CD14-positive monocyte (primary cell): ENCODE results near the gene PCDHGC5. TPM values are rescaled to one million over a fixed set of nuclear protein-coding genes. Genes with fewer than 3 reads are reported as not detected.

Experiments used
- DNase-seq, 3 donors: peaks; one replicate each; pipeline ENCODE4 v3.0.0-alpha.2; 2011 to 2022
- H2AFZ ChIP-seq: 2 replicates; pipeline ENCODE4 v1.6.0; 2012; ENCODE audit warnings: mild to moderate bottlenecking, low read depth, low read length, inconsistent platforms; ENCODE audit not compliant: insufficient read depth, poor library complexity, severe bottlenecking
- H3K27ac ChIP-seq, 2 donors: 1 replicate in 1 of 2; 2 replicates in 1 of 2; pipeline ENCODE4 v1.5.1; 2012 to 2013; ENCODE audit warnings: low read length in 2 of 2, control low read depth in 1 of 2, inconsistent platforms in 1 of 2, low read depth in 1 of 2, mild to moderate bottlenecking in 1 of 2
- H3K27me3 ChIP-seq, 2 donors: one replicate each; pipeline versions ENCODE4 v1.6.0 to v1.6.1; 2011 to 2013; ENCODE audit warnings: low read length in 2 of 2; ENCODE audit not compliant: control insufficient read depth in 2 of 2, insufficient read depth in 2 of 2
- H3K36me3 ChIP-seq, 2 donors: replicated peaks in 1 of 2; 1 replicate in 1 of 2; 2 replicates in 1 of 2; pipeline versions ENCODE4 v1.5.1 to v1.6.1; 2012 to 2013; ENCODE audit warnings: low read length in 2 of 2, control low read depth in 1 of 2, inconsistent platforms in 1 of 2, mild to moderate bottlenecking in 1 of 2; ENCODE audit not compliant: insufficient read depth in 2 of 2, control insufficient read depth in 1 of 2
- H3K4me1 ChIP-seq, 2 donors: 1 replicate in 1 of 2; 2 replicates in 1 of 2; pipeline versions ENCODE4 v1.5.1 to v1.6.1; 2012 to 2013; ENCODE audit warnings: low read length in 2 of 2, control low read depth in 1 of 2, inconsistent platforms in 1 of 2, mild to moderate bottlenecking in 1 of 2, moderate library complexity in 1 of 2; ENCODE audit not compliant: insufficient read depth in 2 of 2, control insufficient read depth in 1 of 2
- H3K4me2 ChIP-seq: replicated peaks from 2 replicates; pipeline ENCODE3; 2012; ENCODE audit warnings: low read length, moderate library complexity, mild to moderate bottlenecking; ENCODE audit not compliant: poor library complexity, severe bottlenecking; ENCODE audit errors: extremely low read depth
- H3K4me3 ChIP-seq, 3 experiments: fragments of 200-600 bp in 1 of 3; sonication (generic) in 1 of 3; replicated peaks in 1 of 3; 1 replicate in 2 of 3; 2 replicates in 1 of 3; pipeline ENCODE4 v1.5.1; 2011 to 2013; ENCODE audit warnings: low read length in 3 of 3, mild to moderate bottlenecking in 3 of 3, control low read depth in 2 of 3, low read depth in 2 of 3, inconsistent platforms in 1 of 3, moderate library complexity in 1 of 3
- H3K79me2 ChIP-seq: 2 replicates; pipeline ENCODE4 v1.6.0; 2012; ENCODE audit warnings: mild to moderate bottlenecking, control low read depth, inconsistent platforms, low read length, moderate library complexity; ENCODE audit not compliant: insufficient read depth
- H3K9ac ChIP-seq: 2 replicates; pipeline ENCODE4 v1.6.0; 2017; ENCODE audit warnings: low read length, mild to moderate bottlenecking; ENCODE audit not compliant: insufficient read depth, poor library complexity, severe bottlenecking
- H3K9me3 ChIP-seq, 2 donors: replicated peaks in 1 of 2; 1 replicate in 1 of 2; 2 replicates in 1 of 2; pipeline versions ENCODE4 v1.5.1 to v1.6.1; 2012 to 2013; ENCODE audit warnings: low read length in 2 of 2, control low read depth in 1 of 2; ENCODE audit not compliant: control insufficient read depth in 1 of 2, insufficient read depth in 1 of 2
- H4K20me1 ChIP-seq: 2 replicates; pipeline ENCODE4 v1.6.0; 2012; ENCODE audit warnings: mild to moderate bottlenecking, low read length, control low read depth, moderate library complexity; ENCODE audit not compliant: insufficient read depth
- H3K27ac Mint-ChIP-seq, 7 donors: one replicate each; pipeline ENCODE4 v1.8.0; 2020; ENCODE audit warnings: mild to moderate bottlenecking in 7 of 7, mixed read lengths in 7 of 7, moderate library complexity in 6 of 7, inconsistent platforms in 2 of 7
- H3K27me3 Mint-ChIP-seq, 3 donors: one replicate each; pipeline ENCODE4 v1.8.0; 2021 to 2022; ENCODE audit warnings: low read depth in 3 of 3, mild to moderate bottlenecking in 3 of 3, mixed read lengths in 3 of 3, moderate library complexity in 3 of 3, inconsistent platforms in 1 of 3
- H3K36me3 Mint-ChIP-seq, 2 donors: one replicate each; pipeline ENCODE4 v1.8.0; 2020; ENCODE audit warnings: mixed read lengths in 2 of 2, inconsistent platforms in 1 of 2, mild to moderate bottlenecking in 1 of 2
- H3K4me1 Mint-ChIP-seq: one replicate; pipeline ENCODE4 v1.8.0; 2020; ENCODE audit warnings: mild to moderate bottlenecking, mixed read lengths
- H3K4me3 Mint-ChIP-seq, 2 donors: one replicate each; pipeline ENCODE4 v1.8.0; 2020; ENCODE audit warnings: mild to moderate bottlenecking in 2 of 2, mixed read lengths in 2 of 2, moderate library complexity in 1 of 2
- H3K9me3 Mint-ChIP-seq, 7 donors: one replicate each; pipeline ENCODE4 v1.8.0; 2020 to 2022; ENCODE audit warnings: mixed read lengths in 7 of 7, mild to moderate bottlenecking in 6 of 7, moderate library complexity in 6 of 7, inconsistent platforms in 2 of 7
- CTCF ChIP-seq: fragments of 200-600 bp; IDR thresholded peaks from one replicate; pipeline ENCODE4 v1.8.0; 2022; ENCODE audit warnings: antibody characterized with exemption, mild to moderate bottlenecking
- WGBS: methylation state at CpG from one replicate; pipeline ENCODE4 v1.1.5; 2013; ENCODE audit warnings: missing lambda C conversion rate; ENCODE audit not compliant: insufficient coverage; 5-methylcytosine and 5-hydroxymethylcytosine counted together
- intact Hi-C, 2 donors: fragments of 100-400 bp; cut with micrococcal nuclease; formaldehyde crosslinking; loops; one replicate each; pipeline versions ENCODE4 v1.15.0 to v1.15.1; 2023
- polyA plus RNA-seq, 3 donors: library from polyadenylated mRNA; depleted of rRNA in 1 of 3; unstranded in 2 of 3; stranded (reverse) in 1 of 3; fragments of 300-500 nt in 2 of 3; fragments of >200 nt in 1 of 3; fragmentation: Illumina TruSeq in 2 of 3; gene quantifications; 1 replicate in 2 of 3; 2 replicates in 1 of 3; pipeline ENCODE4 v1.2.3, GENCODE V29; 2012 to 2021

PCDHGC5 gene
- polyA plus RNA-seq, 3 donors = not detected

GRCh38 chr5:141484310-141484640 lies 4.6 kb upstream of the PCDHGC5 start:
- Mint-ChIP-seq H3K27ac (no peak overlapping the region), H3K27me3 (peaks cover 51 to 74% (median 69%) of the 10 kb centered on the region in 3 donors), H3K4me1 (peaks cover 12% of the 10 kb centered on the region), H3K9me3 (peaks cover 0 to 13% (median 8%) of the 10 kb centered on the region in 7 donors), H3K4me3 (peak overlapping the region in 1 of 2 donors; percentile 76), H3K36me3 (no peaks in the 10 kb centered on the region)
- no peaks in the 10 kb centered on the region for H4K20me1 ChIP-seq
- peaks cover 0 to 15% of the 10 kb centered on the region in 2 donors for H3K9me3 ChIP-seq
- WGBS = 24% methylated on average over 2 of the region's 4 CpGs
- no peak overlapping the region for H3K4me2 ChIP-seq
- H3K4me3 ChIP-seq = no peak overlapping the region
- intact Hi-C loops = no loop called here
- H3K9ac ChIP-seq = no peak overlapping the region
- DNase-seq = no peak
- no peaks in the 10 kb centered on the region for H3K79me2 ChIP-seq
- H3K27ac ChIP-seq = no peak overlapping the region
- H2AFZ ChIP-seq = no peak overlapping the region
- no peaks in the 10 kb centered on the region for H3K4me1 ChIP-seq
- H3K27me3 ChIP-seq = peaks cover 40 to 82% of the 10 kb centered on the region in 2 donors
- no peaks in the 10 kb centered on the region for H3K36me3 ChIP-seq
- TF ChIP-seq CTCF = no peak

- H3K27ac ChIP-seq = no peak within 1 kb of the TSS
- no peaks in the 10 kb centered on the region for H3K36me3 ChIP-seq
- intact Hi-C loops = no loop called here
- no peaks in the 10 kb centered on the region for H3K4me1 ChIP-seq
- H3K27ac Mint-ChIP-seq = no peak within 1 kb of the TSS
- no peak within 1 kb of the TSS for H3K9ac ChIP-seq
- H3K9me3 ChIP-seq = peaks cover 0 to 15% of the 10 kb centered on the region in 2 donors
- TF ChIP-seq CTCF = no peak
- no peak for DNase-seq
- H3K4me3 Mint-ChIP-seq = peak within 1 kb of the TSS in 1 of 2 donors; percentile 76
- H3K4me3 ChIP-seq = no peak within 1 kb of the TSS
- peaks cover 53 to 76% (median 71%) of the 10 kb centered on the region in 3 donors for H3K27me3 Mint-ChIP-seq
- WGBS = 4% methylated on average over 24 of the region's 39 CpGs
- no peaks in the 10 kb centered on the region for H3K36me3 Mint-ChIP-seq
- no peaks in the 10 kb centered on the region for H4K20me1 ChIP-seq
- H2AFZ ChIP-seq = no peak within 1 kb of the TSS
- no peak within 1 kb of the TSS for H3K4me2 ChIP-seq
- H3K4me1 Mint-ChIP-seq = peaks cover 9% of the 10 kb centered on the region
- H3K79me2 ChIP-seq = no peaks in the 10 kb centered on the region
- peaks cover 37 to 82% of the 10 kb centered on the region in 2 donors for H3K27me3 ChIP-seq
- peaks cover 0 to 12% (median 8%) of the 10 kb centered on the region in 7 donors for H3K9me3 Mint-ChIP-seq
Measured at GRCh38 chr5:141484641-141485311, 4.1 kb upstream of the PCDHGC5 start, which contains the start of gene PCDHGC4. Gene PCDHGC4, plus strand, starts transcription at chr5:141485030. Its CDS starts 144 bp downstream, at chr5:141485174.
